GM12875 (cell line): ENCODE measurements around the gene LY6G5C.

Experiments used
- H3K4me3 ChIP-seq: one replicate; pipeline ENCODE4 v1.5.1; 2011; ENCODE audit warnings: low read depth, low read length, control low read depth
- CTCF ChIP-seq: IDR thresholded peaks from 2 replicates; pipeline ENCODE4 v1.5.1; 2011; ENCODE audit warnings: low read depth, mild to moderate bottlenecking, control low read depth, inconsistent platforms, low read length, moderate library complexity, borderline replicate concordance; ENCODE audit not compliant: insufficient read depth

Gene LY6G5C

GRCh38 chr6:31727034-31727716 is 46.3 kb upstream of the LY6G5C start:
- H3K4me3 ChIP-seq, result no peak overlapping the region
- no peak for TF ChIP-seq CTCF

- TF ChIP-seq CTCF, result no peak
- no peak overlapping the region for H3K4me3 ChIP-seq
Observed at GRCh38 chr6:31725502-31726350, 44.9 kb upstream of the LY6G5C start.

GRCh38 chr6:31723980-31724691 is 43.3 kb upstream of the LY6G5C start:
- TF ChIP-seq CTCF, result no peak
- H3K4me3 ChIP-seq, result no peak overlapping the region

GRCh38 chr6:31723245-31723979 is 42.5 kb upstream of the LY6G5C start, which contains the start of gene MPIG6B:
Gene MPIG6B (plus strand): TSS chr6:31723373. CDS start chr6:31723384, 11 bp downstream.
- TF ChIP-seq CTCF, result no peak
- no peak within 1 kb of the TSS for H3K4me3 ChIP-seq

GRCh38 chr6:31722173-31722572 is 41.3 kb upstream of the LY6G5C start:
- TF ChIP-seq CTCF, result no peak
- no peak overlapping the region for H3K4me3 ChIP-seq

- H3K4me3 ChIP-seq, result no peak within 1 kb of the TSS
Observed at GRCh38 chr6:31721351-31722020, 40.6 kb upstream of the LY6G5C start, which contains the start of gene LY6G6C. Gene LY6G6C (minus strand): TSS chr6:31721746. CDS start chr6:31721679, 67 bp downstream.

More at GRCh38 chr6:31721351-31722020, 40.6 kb upstream of the LY6G5C start, which contains the start of gene LY6G6C:
- no peak for TF ChIP-seq CTCF
